ENCODE results near the gene PRKCE.
A peak's percentile ranks its signal among the peaks of the same experiment; 100 is the strongest.

PRKCE gene

DNA sequence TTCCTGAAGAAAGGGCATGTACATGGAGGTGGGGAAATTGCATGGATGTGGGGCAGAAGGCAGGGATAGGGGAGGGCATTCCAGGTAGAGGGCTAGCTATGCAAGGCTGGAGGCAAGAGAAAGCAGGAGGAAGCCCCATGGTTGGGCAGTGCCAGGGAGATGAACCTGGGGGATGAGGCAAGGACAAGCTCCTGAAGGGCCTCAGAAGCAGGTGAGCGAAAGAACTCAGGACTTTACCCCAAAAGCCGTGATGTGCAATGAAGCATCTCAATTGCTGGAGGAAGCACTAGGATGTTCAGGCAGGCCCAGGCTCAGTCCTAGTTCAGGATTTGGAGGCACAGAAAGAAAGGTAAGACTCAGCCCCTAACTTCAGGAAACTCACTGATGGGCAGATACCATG lies 528.7 kb downstream of the PRKCE start:
- TF ChIP-seq, protein P1, sequence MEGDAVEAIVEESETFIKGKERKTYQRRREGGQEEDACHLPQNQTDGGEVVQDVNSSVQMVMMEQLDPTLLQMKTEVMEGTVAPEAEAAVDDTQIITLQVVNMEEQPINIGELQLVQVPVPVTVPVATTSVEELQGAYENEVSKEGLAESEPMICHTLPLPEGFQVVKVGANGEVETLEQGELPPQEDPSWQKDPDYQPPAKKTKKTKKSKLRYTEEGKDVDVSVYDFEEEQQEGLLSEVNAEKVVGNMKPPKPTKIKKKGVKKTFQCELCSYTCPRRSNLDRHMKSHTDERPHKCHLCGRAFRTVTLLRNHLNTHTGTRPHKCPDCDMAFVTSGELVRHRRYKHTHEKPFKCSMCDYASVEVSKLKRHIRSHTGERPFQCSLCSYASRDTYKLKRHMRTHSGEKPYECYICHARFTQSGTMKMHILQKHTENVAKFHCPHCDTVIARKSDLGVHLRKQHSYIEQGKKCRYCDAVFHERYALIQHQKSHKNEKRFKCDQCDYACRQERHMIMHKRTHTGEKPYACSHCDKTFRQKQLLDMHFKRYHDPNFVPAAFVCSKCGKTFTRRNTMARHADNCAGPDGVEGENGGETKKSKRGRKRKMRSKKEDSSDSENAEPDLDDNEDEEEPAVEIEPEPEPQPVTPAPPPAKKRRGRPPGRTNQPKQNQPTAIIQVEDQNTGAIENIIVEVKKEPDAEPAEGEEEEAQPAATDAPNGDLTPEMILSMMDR (IDR thresholded peaks at IDR 0.05; ENCODE audit: low read depth, low read length), result no peak
- no peak for DNase-seq (ENCODE audit: low read depth in 2 of 2)
- no peak overlapping the region for H3K4me3 ChIP-seq (replicated peaks in 1 of 2; ENCODE audit: low read depth in 2 of 2, low read length in 2 of 2)

DNA sequence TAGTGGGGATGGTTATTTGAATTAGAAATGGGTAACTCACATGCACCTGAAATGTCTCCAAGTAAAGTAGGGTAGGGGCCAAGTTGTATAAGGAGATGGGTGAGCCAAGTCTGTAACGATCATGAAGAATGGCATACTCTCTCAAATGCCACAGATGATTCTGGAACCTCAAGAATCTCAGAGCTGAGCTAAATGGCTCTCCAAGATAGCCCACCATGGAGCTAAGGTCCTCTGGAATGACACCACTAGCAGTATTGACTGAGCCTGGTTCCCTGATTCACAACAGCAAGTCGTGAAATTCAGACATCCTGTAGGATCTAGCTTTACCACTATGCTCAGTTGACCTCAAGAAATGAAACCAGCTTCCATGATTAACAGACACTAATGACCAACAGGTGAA lies 529.8 kb downstream of the PRKCE start:
- TF ChIP-seq, protein P1 (IDR thresholded peaks at IDR 0.05; ENCODE audit: low read depth, low read length), result no peak
- H3K4me3 ChIP-seq (replicated peaks in 1 of 2; ENCODE audit: low read depth in 2 of 2, low read length in 2 of 2), result no peak overlapping the region
- DNase-seq (ENCODE audit: low read depth in 2 of 2), result no peak

DNA sequence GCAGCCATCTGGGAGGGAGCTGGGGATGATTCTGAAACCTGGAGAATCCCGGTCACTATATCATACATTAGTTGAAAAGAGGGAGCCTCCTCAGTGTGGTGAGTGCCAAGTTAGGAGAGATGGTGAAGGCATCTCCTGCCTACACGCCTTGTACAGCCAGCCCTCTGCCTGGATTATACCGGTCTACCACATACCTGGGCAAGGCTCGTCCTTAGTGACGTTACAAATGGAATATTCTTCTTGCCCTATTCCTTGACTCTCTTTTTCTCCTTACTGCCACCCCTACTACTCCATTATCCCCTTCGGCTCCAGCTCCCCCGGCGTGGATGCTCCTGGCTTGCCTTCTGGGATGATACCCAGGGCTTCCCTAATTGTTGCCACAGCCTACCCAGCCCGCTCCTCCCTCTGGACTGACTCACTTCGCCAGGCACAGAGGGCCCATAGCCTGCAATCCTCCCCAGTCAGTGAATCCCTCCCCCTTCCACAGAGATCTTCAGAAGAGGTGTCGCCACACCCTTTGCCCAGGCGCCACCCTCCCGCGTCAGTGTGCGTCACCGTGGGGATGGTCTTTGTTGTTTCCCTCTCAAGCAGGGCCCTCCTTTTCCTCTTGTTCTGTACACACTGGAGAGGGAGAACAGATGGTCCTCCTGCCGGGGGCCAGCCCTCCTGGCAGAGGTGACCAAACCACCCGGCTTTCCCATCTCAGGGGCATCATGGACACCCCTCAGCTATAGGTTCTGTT lies 530.5 kb downstream of the PRKCE start:
- DNase-seq (ENCODE audit: low read depth in 2 of 2), result no peak
- no peak overlapping the region for H3K4me3 ChIP-seq (replicated peaks in 1 of 2; ENCODE audit: low read depth in 2 of 2, low read length in 2 of 2)
- TF ChIP-seq, protein P1 (IDR thresholded peaks at IDR 0.05; ENCODE audit: low read depth, low read length), result no peak

DNA sequence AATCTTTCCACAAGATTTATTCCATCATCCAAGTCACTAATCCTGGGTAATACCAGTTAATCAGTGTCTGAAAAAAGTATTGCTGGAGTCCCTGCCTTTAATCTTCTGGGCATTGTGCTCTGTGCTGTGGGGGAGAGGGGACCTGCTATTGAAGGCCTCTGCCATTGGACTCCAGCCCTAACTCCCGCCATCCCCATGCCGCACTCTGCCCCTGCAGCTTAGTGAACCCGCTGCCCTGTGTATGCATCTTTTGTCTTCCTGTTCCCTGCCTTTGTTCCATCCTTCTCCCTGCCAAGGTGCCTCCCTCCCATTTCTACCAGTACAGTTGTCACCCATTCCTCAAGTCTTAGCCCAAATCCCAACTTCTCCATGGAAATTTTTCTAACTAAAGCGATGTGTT lies 532.0 kb downstream of the PRKCE start:
- TF ChIP-seq, protein P1 (IDR thresholded peaks at IDR 0.05; ENCODE audit: low read depth, low read length), result no peak
- no peak overlapping the region for H3K4me3 ChIP-seq (replicated peaks in 1 of 2; ENCODE audit: low read depth in 2 of 2, low read length in 2 of 2)
- no peak for DNase-seq (ENCODE audit: low read depth in 2 of 2)

DNA sequence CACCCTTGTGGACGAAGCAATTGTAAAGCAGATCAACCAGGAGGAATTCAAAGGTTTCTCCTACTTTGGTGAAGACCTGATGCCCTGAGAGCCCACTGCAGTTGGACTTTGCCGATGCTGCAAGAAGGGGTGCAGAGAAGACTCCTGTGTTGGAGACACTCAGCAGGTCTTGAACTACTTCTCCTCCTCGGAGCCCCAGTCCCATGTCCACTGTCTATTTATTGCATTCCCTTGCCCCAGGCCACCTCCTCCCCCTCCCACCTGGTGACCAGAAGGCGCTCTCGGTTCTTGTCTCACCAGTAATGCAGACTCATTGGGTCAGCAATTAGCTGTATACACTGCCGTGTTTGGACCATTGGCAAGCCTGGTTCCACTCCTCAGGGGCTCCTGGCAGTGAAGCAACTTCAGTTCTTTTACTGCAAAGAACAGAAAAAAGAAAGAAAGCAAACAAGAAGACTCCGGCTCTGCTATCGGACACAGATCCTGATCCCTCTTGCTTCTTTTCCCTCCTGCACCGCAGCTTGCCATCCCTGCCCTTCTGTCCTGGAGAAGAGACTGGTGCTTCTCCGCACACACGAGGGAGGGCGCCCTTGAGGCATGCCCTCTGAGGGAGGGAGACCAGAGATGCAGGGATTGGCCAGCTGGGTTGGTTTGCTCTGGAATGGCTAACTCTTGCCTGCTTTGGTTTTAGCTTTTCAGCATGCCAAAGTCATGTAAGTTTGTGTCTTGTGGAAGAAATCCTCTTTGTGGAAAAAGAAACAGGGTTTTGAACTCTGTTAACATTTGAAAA lies 533.5 kb downstream of the PRKCE start:
- no peak for DNase-seq (ENCODE audit: low read depth in 2 of 2)
- no peak overlapping the region for H3K4me3 ChIP-seq (replicated peaks in 1 of 2; ENCODE audit: low read depth in 2 of 2, low read length in 2 of 2)
- TF ChIP-seq, protein P1 (IDR thresholded peaks at IDR 0.05; ENCODE audit: low read depth, low read length), result peak; percentile 9

DNA sequence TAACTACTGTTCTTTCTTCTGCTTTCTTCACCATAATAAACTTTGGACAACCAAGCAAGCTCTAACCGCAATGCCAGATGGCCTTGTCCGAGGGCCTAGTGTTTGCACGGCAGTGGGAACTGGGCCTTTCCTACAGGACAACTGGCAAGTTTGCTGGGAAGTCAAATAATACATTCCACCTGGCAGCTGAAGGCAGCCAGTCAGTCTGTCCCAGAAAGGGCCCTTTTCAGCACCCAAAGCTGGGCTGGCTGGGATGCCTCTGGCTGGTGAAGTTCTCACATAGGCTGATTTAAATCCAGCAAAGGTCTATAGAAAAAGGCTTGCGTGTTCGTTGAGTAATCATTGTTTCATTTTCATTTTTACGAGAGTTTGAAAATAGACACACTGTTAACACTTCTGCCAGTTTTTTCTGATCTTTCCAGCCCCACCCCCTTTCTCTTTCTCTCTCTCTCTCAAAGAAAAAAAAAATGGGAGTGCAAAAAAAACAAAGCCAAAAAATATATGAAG lies 535.7 kb downstream of the PRKCE start:
- TF ChIP-seq, protein P1 (IDR thresholded peaks at IDR 0.05; ENCODE audit: low read depth, low read length), result no peak
- H3K4me3 ChIP-seq (replicated peaks in 1 of 2; ENCODE audit: low read depth in 2 of 2, low read length in 2 of 2), result peak overlapping the region in 1 of 2 donors; percentile 3
- DNase-seq (ENCODE audit: low read depth in 2 of 2), result peak; percentile 70 to 73
